Kidney (tissue), 14 donors: ENCODE data around the gene PXDN. TPM values are rescaled to one million over a fixed set of nuclear protein-coding genes. Genes with fewer than 3 reads are reported as not detected.

ENCODE experiments used
- DNase-seq, 5 donors: peaks; one replicate each; pipeline ENCODE4 v3.0.0-alpha.2; 2013 to 2020
- FAIRE-seq: peaks from 2 replicates; lab custom pipeline; 2012; peaks lifted over from hg19 to GRCh38; lab: Jason Lieb, UNC
- H3K27ac ChIP-seq, 2 donors: one replicate each; pipeline ENCODE4 v1.7.0; 2013; ENCODE audit warnings: low read depth in 2 of 2, low read length in 2 of 2, inconsistent platforms in 1 of 2
- H3K27me3 ChIP-seq: one replicate; pipeline ENCODE4 v1.7.1; 2013; ENCODE audit warnings: low read length, inconsistent platforms; ENCODE audit not compliant: control insufficient read depth, insufficient read depth
- H3K36me3 ChIP-seq, 3 donors: one replicate each; pipeline versions ENCODE4 v1.7.0 to v1.7.1; 2013; ENCODE audit warnings: low read length in 3 of 3, control low read depth in 1 of 3, inconsistent platforms in 1 of 3; ENCODE audit not compliant: insufficient read depth in 3 of 3, control insufficient read depth in 2 of 3
- H3K4me1 ChIP-seq, 3 donors: one replicate each; pipeline versions ENCODE4 v1.7.0 to v1.7.1; 2013; ENCODE audit warnings: low read length in 3 of 3, inconsistent platforms in 1 of 3, low read depth in 1 of 3; ENCODE audit not compliant: control insufficient read depth in 2 of 3, insufficient read depth in 2 of 3
- H3K4me3 ChIP-seq, 3 donors: one replicate each; pipeline versions ENCODE4 v1.7.0 to v1.8.1; 2013; ENCODE audit warnings: low read length in 3 of 3, control low read depth in 1 of 3, inconsistent platforms in 1 of 3
- H3K9ac ChIP-seq, 3 donors: one replicate each; pipeline versions ENCODE4 v1.7.0 to v1.7.1; 2013; ENCODE audit warnings: low read length in 3 of 3, control low read depth in 1 of 3, inconsistent platforms in 1 of 3
- H3K9me3 ChIP-seq, 3 donors: one replicate each; pipeline versions ENCODE4 v1.7.0 to v1.7.1; 2013; ENCODE audit warnings: low read length in 3 of 3, control low read depth in 1 of 3, inconsistent platforms in 1 of 3; ENCODE audit not compliant: control insufficient read depth in 2 of 3, insufficient read depth in 1 of 3
- CTCF ChIP-seq: IDR thresholded peaks from 3 replicates; pipeline ENCODE4 v1.5.1; 2012; ENCODE audit warnings: mild to moderate bottlenecking, moderate library complexity, borderline replicate concordance; ENCODE audit not compliant: insufficient read depth; ENCODE audit errors: extremely low read depth
- intact Hi-C: fragments of 100-400 bp; cut with DNase I; formaldehyde crosslinking; loops from one replicate; pipeline ENCODE4 v1.11.1; 2022
- polyA plus RNA-seq: library from polyadenylated mRNA; stranded (reverse); fragments of 350-450 nt; fragmentation: Illumina TruSeq; extraction: RNeasy Lipid Tissue Mini Kit (QIAGEN cat#74804); gene quantifications from one replicate; pipeline ENCODE4 v1.2.3, GENCODE V29; 2014; ENCODE audit warnings: low read depth, low replicate concordance; ENCODE audit not compliant: insufficient read depth
- total RNA-seq: library from RNA; stranded (reverse); fragmentation: NEBNext Ultra II Directional; extraction: Animal tissue kit (Norgen Biotek cat#: 25700); gene quantifications from one replicate; pipeline ENCODE4 v1.2.1, GENCODE V29; 2021
- donor health status: control.
- donor health status: control.
- donor health status: control.
- donor health status: control.
- donor health status: control.
- donor health status: DM: yes; HTN: yes; CAD: no.
- donor health status: Normal renal cell carcinoma (clear cell type).

Gene PXDN
- total and polyA plus RNA-seq, 2 donors from 2014 or later = 4.7 to 42.3 TPM

- H3K4me1 ChIP-seq = no peaks in the 10 kb centered on the region
- H3K36me3 ChIP-seq = no peaks in the 10 kb centered on the region
- peaks cover 2 to 4% (median 3%) of the 10 kb centered on the region in 3 donors for H3K9me3 ChIP-seq
- intact Hi-C loops = no loop called here
- no peak for TF ChIP-seq CTCF
- H3K4me3 ChIP-seq = no peak overlapping the region
- FAIRE-seq (no peak), DNase-seq (peak in 3 of 5 donors; percentile 9 to 51 (median 45))
- no peak overlapping the region for H3K27ac ChIP-seq
- H3K27me3 ChIP-seq = no peaks in the 10 kb centered on the region
- H3K9ac ChIP-seq = no peak overlapping the region
Observed at GRCh38 chr2:1739961-1740715, 4.2 kb downstream of the PXDN start.

GRCh38 chr2:1739322-1739957 lies 4.9 kb downstream of the PXDN start:
- Histone ChIP-seq H3K4me1 (no peaks in the 10 kb centered on the region), H3K9ac (no peak overlapping the region), H3K27ac (no peak overlapping the region), H3K36me3 (no peaks in the 10 kb centered on the region), H3K4me3 (no peak overlapping the region), H3K27me3 (no peaks in the 10 kb centered on the region), H3K9me3 (peaks cover 2 to 8% (median 3%) of the 10 kb centered on the region in 3 donors)
- intact Hi-C loops = no loop called here
- DNase-seq (peak in 2 of 5 donors; percentile 0 to 15), FAIRE-seq (no peak)
- TF ChIP-seq CTCF = no peak

GRCh38 chr2:1738646-1739302 lies 5.5 kb downstream of the PXDN start:
- Histone ChIP-seq H3K9me3 (peaks cover 2 to 8% (median 3%) of the 10 kb centered on the region in 3 donors), H3K4me3 (no peak overlapping the region), H3K4me1 (no peaks in the 10 kb centered on the region), H3K27me3 (no peaks in the 10 kb centered on the region), H3K36me3 (no peaks in the 10 kb centered on the region), H3K9ac (no peak overlapping the region), H3K27ac (no peak overlapping the region)
- FAIRE-seq (no peak), DNase-seq (peak in 3 of 5 donors; percentile 5 to 30 (median 29))
- intact Hi-C loops = no loop called here
- TF ChIP-seq CTCF = no peak
